Loucy (cell line): ENCODE results near the gene TMEM240.

ENCODE experiments used
- EZH2phosphoT487 ChIP-seq: fragments of 200-600 bp; IDR thresholded peaks from 2 replicates; pipeline ENCODE4 v1.6.1; 2018; ENCODE audit warnings: antibody characterized with exemption, mild to moderate bottlenecking, moderate library complexity, borderline replicate concordance
- TF ChIP-seq, protein P1 (sequence below): fragments of 200-600 bp; sonication (generic); conservative IDR thresholded peaks from 2 replicates; pipeline ENCODE4 v1.5.1; 2014; ENCODE audit warnings: mild to moderate bottlenecking, antibody characterized with exemption, low read length

DNA sequence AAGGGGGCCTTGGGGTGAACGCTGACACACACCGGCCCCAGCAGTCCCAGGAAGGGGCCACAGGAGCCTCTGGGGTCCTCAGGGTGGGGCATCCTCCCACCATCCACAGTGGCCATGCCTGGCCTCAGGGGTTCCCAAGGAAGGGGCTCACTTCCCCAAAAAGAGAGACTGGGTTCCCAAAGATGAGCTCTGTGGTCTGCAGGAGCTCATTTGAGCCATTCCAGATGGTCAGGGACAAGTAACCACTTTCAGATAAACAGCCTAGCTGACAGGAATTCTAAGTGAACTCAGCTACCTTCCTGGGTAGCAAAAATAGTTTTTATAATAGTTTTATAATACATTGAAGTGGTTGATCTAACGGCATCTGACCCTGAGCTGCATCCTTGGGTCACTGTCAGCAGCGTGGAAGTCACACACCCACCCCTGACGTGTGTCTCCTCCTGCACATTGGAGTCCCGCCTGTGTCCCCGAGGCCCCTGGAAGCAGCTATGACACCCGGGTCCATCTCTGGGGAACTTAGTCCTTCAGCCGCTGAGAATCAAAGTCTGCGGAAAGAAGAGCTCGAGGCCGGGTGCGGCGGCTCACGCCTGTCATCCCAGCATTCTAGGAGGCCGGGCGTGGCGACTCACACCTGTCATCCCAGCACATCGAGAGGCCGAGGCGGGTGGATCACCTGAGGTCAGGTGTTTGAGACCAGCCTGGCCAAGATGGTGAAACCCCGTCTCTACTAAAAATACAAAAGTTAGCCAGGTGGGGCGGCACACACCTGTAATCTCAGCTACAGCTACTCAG, 5.7 kb upstream of the TMEM240 start:
- TF ChIP-seq, protein P1, sequence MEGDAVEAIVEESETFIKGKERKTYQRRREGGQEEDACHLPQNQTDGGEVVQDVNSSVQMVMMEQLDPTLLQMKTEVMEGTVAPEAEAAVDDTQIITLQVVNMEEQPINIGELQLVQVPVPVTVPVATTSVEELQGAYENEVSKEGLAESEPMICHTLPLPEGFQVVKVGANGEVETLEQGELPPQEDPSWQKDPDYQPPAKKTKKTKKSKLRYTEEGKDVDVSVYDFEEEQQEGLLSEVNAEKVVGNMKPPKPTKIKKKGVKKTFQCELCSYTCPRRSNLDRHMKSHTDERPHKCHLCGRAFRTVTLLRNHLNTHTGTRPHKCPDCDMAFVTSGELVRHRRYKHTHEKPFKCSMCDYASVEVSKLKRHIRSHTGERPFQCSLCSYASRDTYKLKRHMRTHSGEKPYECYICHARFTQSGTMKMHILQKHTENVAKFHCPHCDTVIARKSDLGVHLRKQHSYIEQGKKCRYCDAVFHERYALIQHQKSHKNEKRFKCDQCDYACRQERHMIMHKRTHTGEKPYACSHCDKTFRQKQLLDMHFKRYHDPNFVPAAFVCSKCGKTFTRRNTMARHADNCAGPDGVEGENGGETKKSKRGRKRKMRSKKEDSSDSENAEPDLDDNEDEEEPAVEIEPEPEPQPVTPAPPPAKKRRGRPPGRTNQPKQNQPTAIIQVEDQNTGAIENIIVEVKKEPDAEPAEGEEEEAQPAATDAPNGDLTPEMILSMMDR: no peak
- no peak for TF ChIP-seq EZH2phosphoT487
